Urinary bladder (tissue), 4 donors: ENCODE data around the gene LRP2BP. TPM values are rescaled to one million over a fixed set of nuclear protein-coding genes. Genes with fewer than 3 reads are reported as not detected.
"Not testable (repeated sequence)": the region's sequence is repeated elsewhere in the genome, so short reads cannot be mapped to it uniquely, and the experiment has no call there.

Experiments used
- DNase-seq: peaks from one replicate; pipeline ENCODE4 v3.0.0-alpha.2; 2015; ENCODE audit errors: extremely low spot score
- H3K27ac ChIP-seq: one replicate; pipeline ENCODE4 v1.5.1; 2013; ENCODE audit warnings: low read depth, mild to moderate bottlenecking, moderate library complexity
- H3K36me3 ChIP-seq: one replicate; pipeline ENCODE4 v1.6.1; 2013; ENCODE audit warnings: mild to moderate bottlenecking, moderate library complexity; ENCODE audit not compliant: insufficient read depth
- H3K4me1 ChIP-seq: one replicate; pipeline ENCODE4 v1.6.1; 2013; ENCODE audit warnings: mild to moderate bottlenecking, moderate library complexity; ENCODE audit not compliant: insufficient read depth
- H3K4me3 ChIP-seq: one replicate; pipeline ENCODE4 v1.5.1; 2013; ENCODE audit warnings: low read depth, low read length
- WGBS: extraction: QIAGEN DNeasy Blood & Tissue Kit; methylation state at CpG from one replicate; pipeline ENCODE4 v1.1.7; 2013; 5-methylcytosine and 5-hydroxymethylcytosine counted together
- polyA plus RNA-seq: library from polyadenylated mRNA; stranded (reverse); fragments of 200-250 nt; gene quantifications from one replicate; pipeline ENCODE4 v1.2.3, GENCODE V29; 2013
- total RNA-seq: library from RNA; depleted of rRNA; stranded (reverse); fragments of >200 nt; gene quantifications from one replicate; pipeline ENCODE4 v1.2.3, GENCODE V29; 2014
- donor health status: healthy with polysubstance abuse.
- donor health status: healthy.

Gene LRP2BP
- total and polyA plus RNA-seq, 2 donors, result 0.41 to 5.4 TPM

- H3K4me3 ChIP-seq, H3K36me3 ChIP-seq, H3K27ac ChIP-seq, DNase-seq, H3K4me1 ChIP-seq: not testable (repeated sequence)
- 87% methylated on average over 6 of the region's 6 CpGs for WGBS
Observed at GRCh38 chr4:185362570-185362969, 33.2 kb downstream of the LRP2BP start.

- Histone ChIP-seq H3K27ac (no peak overlapping the region), H3K36me3 (no peaks in the 10 kb centered on the region), H3K4me1 (no peaks in the 10 kb centered on the region), H3K4me3 (no peak overlapping the region)
- DNase-seq, result no peak
- WGBS, result 89% methylated on average over 3 of the region's 3 CpGs
Observed at GRCh38 chr4:185361872-185362271, 33.9 kb downstream of the LRP2BP start.

GRCh38 chr4:185359767-185360446, 35.8 kb downstream of the LRP2BP start:
- no peaks in the 10 kb centered on the region for H3K4me1 ChIP-seq
- H3K36me3 ChIP-seq, result no peaks in the 10 kb centered on the region
- no peak overlapping the region for H3K4me3 ChIP-seq
- WGBS, result 91% methylated on average over 8 of the region's 8 CpGs
- no peak overlapping the region for H3K27ac ChIP-seq
- no peak for DNase-seq

GRCh38 chr4:185358959-185359358, 36.8 kb downstream of the LRP2BP start:
- Histone ChIP-seq H3K4me3 (no peak overlapping the region), H3K36me3 (no peaks in the 10 kb centered on the region), H3K4me1 (no peaks in the 10 kb centered on the region), H3K27ac (no peak overlapping the region)
- 88% methylated on average over 4 of the region's 4 CpGs for WGBS
- DNase-seq, result no peak

DNA sequence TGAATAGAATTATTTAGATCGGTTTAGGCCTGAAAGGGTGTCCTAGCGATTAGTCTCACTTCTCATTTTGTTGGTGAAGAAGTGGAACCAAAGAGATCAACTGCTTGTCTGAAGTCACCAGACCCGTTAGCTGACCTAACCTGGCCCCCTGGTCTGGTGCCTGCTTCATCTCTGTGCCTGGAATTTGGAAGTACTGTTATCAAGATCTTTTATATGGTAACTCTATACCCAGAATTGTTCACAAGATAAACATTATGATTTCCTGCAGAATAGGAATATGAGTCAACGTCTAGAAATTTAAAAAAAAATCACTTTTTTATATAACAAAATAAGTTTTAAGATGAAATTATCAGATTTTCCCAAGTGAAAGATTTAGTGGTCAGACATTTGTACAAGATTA, 37.2 kb downstream of the LRP2BP start:
- H3K27ac ChIP-seq, result no peak overlapping the region
- 68% methylated on average over 4 of the region's 4 CpGs for WGBS
- no peak for DNase-seq
- no peak overlapping the region for H3K4me3 ChIP-seq
- H3K36me3 ChIP-seq, result no peaks in the 10 kb centered on the region
- no peaks in the 10 kb centered on the region for H3K4me1 ChIP-seq

DNA sequence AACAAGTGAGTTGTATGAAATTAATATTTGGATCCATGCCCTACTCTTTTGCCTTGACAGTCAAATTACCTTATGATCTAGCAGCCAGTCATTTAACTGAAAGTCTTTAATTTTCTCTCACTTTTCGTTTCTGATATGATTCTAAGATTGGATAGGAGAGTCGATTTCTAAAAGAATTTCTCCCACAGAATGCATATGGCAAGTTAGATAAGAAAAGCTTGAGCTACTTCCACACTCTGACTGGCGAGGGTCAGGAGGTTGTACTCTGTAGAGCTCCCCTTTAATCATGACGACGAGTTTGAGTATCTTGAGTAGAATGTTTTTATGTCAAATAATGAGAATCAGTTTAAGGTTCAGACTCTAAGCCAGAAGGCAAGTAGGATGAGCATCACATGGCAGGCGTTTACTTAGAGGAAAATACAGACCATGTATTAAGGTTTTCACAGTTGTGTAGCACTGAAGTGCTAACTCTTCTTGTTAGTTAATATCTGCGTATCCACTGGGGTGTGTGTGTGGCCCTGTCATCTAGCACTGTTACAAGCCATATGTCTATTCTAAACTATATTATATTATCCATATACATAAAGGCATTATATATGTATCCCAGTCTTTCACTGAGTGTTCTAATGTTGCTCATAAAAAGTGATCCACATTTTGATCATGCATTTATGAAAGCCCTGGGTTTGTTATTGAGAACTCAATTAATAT, 37.8 kb downstream of the LRP2BP start:
- WGBS, result 68% methylated on average over 7 of the region's 7 CpGs
- Histone ChIP-seq H3K36me3 (no peaks in the 10 kb centered on the region), H3K4me1 (no peaks in the 10 kb centered on the region), H3K27ac (no peak overlapping the region), H3K4me3 (no peak overlapping the region)
- no peak for DNase-seq

DNA sequence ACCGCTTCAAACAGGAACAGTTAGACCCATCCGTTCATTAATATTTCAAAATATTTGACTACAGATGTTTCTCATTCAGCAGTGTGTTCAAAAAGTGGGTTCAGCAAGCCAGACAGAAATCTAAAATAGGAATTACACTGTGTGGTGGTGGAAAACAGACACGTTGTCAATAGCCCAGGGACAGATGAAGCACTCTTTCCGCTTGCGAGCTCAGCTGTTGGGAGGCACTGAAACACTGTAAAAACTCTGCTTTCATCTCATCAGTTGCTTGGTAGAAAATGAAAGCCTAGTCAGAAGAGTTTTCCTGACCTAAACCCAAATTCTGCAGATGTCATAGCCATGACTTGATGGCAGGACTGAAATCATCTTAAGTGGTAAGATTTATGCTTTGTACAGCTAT, 38.5 kb downstream of the LRP2BP start:
- Histone ChIP-seq H3K36me3 (no peaks in the 10 kb centered on the region), H3K27ac (no peak overlapping the region), H3K4me1 (no peaks in the 10 kb centered on the region), H3K4me3 (no peak overlapping the region)
- 85% methylated on average over 5 of the region's 5 CpGs for WGBS
- DNase-seq, result no peak

- H3K36me3 ChIP-seq, result no peaks in the 10 kb centered on the region
- H3K4me3 ChIP-seq, result no peak overlapping the region
- DNase-seq, result no peak
- no peaks in the 10 kb centered on the region for H3K4me1 ChIP-seq
- 100% methylated on average over 2 of the region's 2 CpGs for WGBS
- no peak overlapping the region for H3K27ac ChIP-seq
Observed at GRCh38 chr4:185352741-185353140, 43.0 kb downstream of the LRP2BP start.

DNA sequence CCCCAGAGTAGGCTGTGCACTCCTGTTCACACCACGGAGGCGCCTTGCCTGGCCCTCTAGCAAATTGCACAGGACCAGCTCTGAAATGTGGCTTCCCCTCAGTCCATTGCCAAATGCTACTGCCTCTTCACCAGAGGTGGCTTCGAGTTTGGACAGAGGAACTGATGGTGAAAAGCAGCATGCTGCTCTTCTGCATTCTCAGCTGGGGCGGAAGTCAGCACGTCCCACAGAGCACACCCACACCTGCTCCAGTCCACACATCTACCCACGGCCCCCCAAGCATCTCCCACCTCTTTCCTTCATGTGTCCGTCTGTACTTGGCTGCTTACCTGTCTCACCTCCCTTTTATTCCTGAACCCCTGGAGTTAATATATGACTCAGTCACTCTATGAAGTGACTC, 43.5 kb downstream of the LRP2BP start:
- Histone ChIP-seq H3K36me3 (no peaks in the 10 kb centered on the region), H3K27ac (no peak overlapping the region), H3K4me3 (no peak overlapping the region), H3K4me1 (no peaks in the 10 kb centered on the region)
- DNase-seq, result no peak
- 94% methylated on average over 7 of the region's 7 CpGs for WGBS

- no peak for DNase-seq
- Histone ChIP-seq H3K36me3 (no peaks in the 10 kb centered on the region), H3K27ac (no peak overlapping the region), H3K4me1 (no peaks in the 10 kb centered on the region), H3K4me3 (no peak overlapping the region)
- WGBS, result 86% methylated on average over 13 of the region's 13 CpGs
Observed at GRCh38 chr4:185351691-185352090, 44.0 kb downstream of the LRP2BP start.

- Histone ChIP-seq H3K4me3 (no peak overlapping the region), H3K36me3 (no peaks in the 10 kb centered on the region), H3K4me1 (no peaks in the 10 kb centered on the region), H3K27ac (no peak overlapping the region)
- 84% methylated on average over 14 of the region's 14 CpGs for WGBS
- DNase-seq, result no peak
Observed at GRCh38 chr4:185346975-185347601, 48.6 kb downstream of the LRP2BP start.

- 67% methylated on average over 6 of the region's 6 CpGs for whole genome bisulfite sequencing
- Histone ChIP-seq H3K4me3 (no peak overlapping the region), H3K27ac (no peak overlapping the region), H3K36me3 (no peaks in the 10 kb centered on the region), H3K4me1 (no peaks in the 10 kb centered on the region)
- DNase-seq, result no peak
Observed at GRCh38 chr4:185344743-185345538, 50.8 kb downstream of the LRP2BP start.

DNA sequence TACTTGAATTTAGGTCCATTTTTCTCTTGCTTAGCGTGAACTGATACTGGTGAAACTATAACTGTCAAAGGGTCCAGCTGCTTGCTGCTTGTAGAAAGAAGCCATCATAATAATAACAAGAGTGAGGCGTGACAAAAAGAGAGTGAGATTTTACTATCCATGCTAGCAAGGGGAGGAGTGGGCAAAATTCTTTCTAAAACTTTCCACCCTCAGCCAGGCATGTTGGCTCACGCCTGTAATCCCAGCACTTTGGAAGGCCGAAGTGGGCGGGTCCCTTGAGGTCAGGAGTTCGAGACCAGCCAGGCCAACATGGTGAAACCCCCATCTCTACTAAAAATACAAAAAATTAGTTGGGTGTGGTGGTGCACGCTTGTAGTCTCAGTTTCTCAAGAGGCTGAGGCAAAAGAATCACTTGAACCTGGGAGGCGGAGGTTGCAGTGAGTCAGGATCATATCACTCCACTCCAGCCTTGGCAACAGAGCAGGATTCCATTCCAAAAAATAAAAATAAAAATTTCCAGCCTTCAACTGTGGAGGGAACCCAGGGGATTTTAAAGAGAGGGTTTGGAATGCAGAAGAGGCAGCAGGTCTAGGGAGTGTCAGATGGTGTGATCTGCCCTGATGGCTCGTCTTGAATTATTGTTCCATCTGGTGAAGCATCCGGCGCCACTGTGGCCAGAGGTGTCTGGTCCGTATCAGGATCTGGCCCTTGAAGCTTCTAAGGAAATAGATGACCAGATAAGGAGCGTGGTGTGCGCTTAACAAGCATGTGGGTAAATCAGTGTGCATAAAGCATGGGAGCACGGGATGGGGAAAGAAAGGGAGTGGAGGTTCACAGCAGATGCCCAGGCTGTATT, 51.8 kb downstream of the LRP2BP start:
- Histone ChIP-seq H3K27ac (no peak overlapping the region), H3K4me3 (no peak overlapping the region), H3K36me3 (no peaks in the 10 kb centered on the region), H3K4me1 (no peaks in the 10 kb centered on the region)
- DNase-seq, result no peak
- WGBS, result 61% methylated on average over 15 of the region's 15 CpGs
